K562 (cell line): ENCODE data around the gene VPS33B. TPM values are rescaled to one million over a fixed set of nuclear protein-coding genes. Genes with fewer than 3 reads are reported as not detected.

Source experiments
- ARID1B ChIP-seq: fragments of 450-650 bp; IDR thresholded peaks from 2 replicates; pipeline ENCODE4 v1.6.1; 2016; ENCODE audit warnings: antibody characterized with exemption, mild to moderate bottlenecking, inconsistent platforms
- ATF7 ChIP-seq: fragments of 450-650 bp; IDR thresholded peaks from 2 replicates; pipeline ENCODE4 v1.7.1; 2014; ENCODE audit warnings: mild to moderate bottlenecking, moderate library complexity
- CTCF ChIP-seq, 3 experiments: IDR thresholded peaks in 2 of 3; conservative IDR thresholded peaks in 1 of 3; 2 replicates each; pipeline ENCODE4 v1.5.1; 2011 to 2012; ENCODE audit warnings: low read length in 3 of 3, mild to moderate bottlenecking in 3 of 3, control low read depth in 2 of 3, improper control_type of control experiment in 1 of 3, inconsistent platforms in 1 of 3, low read depth in 1 of 3, mixed read lengths in 1 of 3, moderate library complexity in 1 of 3; ENCODE audit not compliant: insufficient read depth in 2 of 3
- EGR1 ChIP-seq: fragments of 450-650 bp; conservative IDR thresholded peaks from 2 replicates; pipeline ENCODE4 v1.6.1; 2017; ENCODE audit warnings: mild to moderate bottlenecking
- ELF4 ChIP-seq: fragments of 450-650 bp; formaldehyde crosslinking; IDR thresholded peaks from 2 replicates; pipeline ENCODE4 v1.4.0; 2022; ENCODE audit warnings: missing genetic modification characterization
- EP300 ChIP-seq: IDR thresholded peaks from 2 replicates; pipeline ENCODE4 v1.6.1; 2012; ENCODE audit warnings: low read length, improper control_type of control experiment
- FOXK2 ChIP-seq, 2 experiments: fragments of 450-650 bp; IDR thresholded peaks in 1 of 2; conservative IDR thresholded peaks in 1 of 2; 2 replicates each; pipeline ENCODE4 v1.6.1; 2016; ENCODE audit warnings: low read depth in 2 of 2, mild to moderate bottlenecking in 1 of 2
- HDAC2 ChIP-seq: fragments of 450-650 bp; IDR thresholded peaks from 2 replicates; pipeline ENCODE4 v1.6.1; 2016; ENCODE audit warnings: mild to moderate bottlenecking
- IRF9 ChIP-seq: fragments of 450-650 bp; IDR thresholded peaks from 2 replicates; pipeline ENCODE4 v1.6.1; 2016; ENCODE audit warnings: missing biosample characterization, missing genetic modification characterization
- MAZ ChIP-seq, 2 experiments: fragments of 450-650 bp in 1 of 2; sonication (generic) in 1 of 2; formaldehyde crosslinking; IDR thresholded peaks in 1 of 2; conservative IDR thresholded peaks in 1 of 2; 2 replicates each; pipeline versions ENCODE4 v1.4.0 to v1.5.0; 2020; ENCODE audit warnings: mild to moderate bottlenecking in 1 of 2, missing genetic modification reagents in 1 of 2
- MEIS2 ChIP-seq: fragments of 450-650 bp; IDR thresholded peaks from 2 replicates; pipeline ENCODE4 v1.6.1; 2014; ENCODE audit warnings: mild to moderate bottlenecking; ENCODE audit not compliant: partially characterized antibody
- MLLT1 ChIP-seq, 2 experiments: fragments of 450-650 bp; IDR thresholded peaks; 2 replicates each; pipeline ENCODE4 v1.6.1; 2016
- MTA2 ChIP-seq: fragments of 450-650 bp; IDR thresholded peaks from 2 replicates; pipeline ENCODE4 v1.6.1; 2016; ENCODE audit warnings: low read depth
- NCOA2 ChIP-seq, 2 experiments: fragments of 450-650 bp; IDR thresholded peaks; 2 replicates each; pipeline ENCODE4 v1.6.1; 2018; ENCODE audit warnings: mild to moderate bottlenecking in 2 of 2, moderate library complexity in 1 of 2; ENCODE audit not compliant: partially characterized antibody in 2 of 2
- NCOA4 ChIP-seq: fragments of 450-650 bp; IDR thresholded peaks from 2 replicates; pipeline ENCODE4 v1.6.1; 2018; ENCODE audit warnings: mild to moderate bottlenecking; ENCODE audit not compliant: partially characterized antibody
- OTX1 ChIP-seq: fragments of 450-650 bp; formaldehyde crosslinking; IDR thresholded peaks from 2 replicates; pipeline ENCODE4 v1.4.0; 2022; ENCODE audit warnings: mild to moderate bottlenecking
- SMARCC2 ChIP-seq: fragments of 450-650 bp; IDR thresholded peaks from 2 replicates; pipeline ENCODE4 v1.6.1; 2017; ENCODE audit warnings: antibody characterized with exemption, moderate library complexity, mild to moderate bottlenecking, low read depth
- SOX6 ChIP-seq: fragments of 450-650 bp; IDR thresholded peaks from 2 replicates; pipeline ENCODE4 v1.6.1; 2014; ENCODE audit warnings: mild to moderate bottlenecking
- TAF9B ChIP-seq: fragments of 450-650 bp; IDR thresholded peaks from 2 replicates; pipeline ENCODE4 v1.6.1; 2018; ENCODE audit warnings: mild to moderate bottlenecking; ENCODE audit not compliant: partially characterized antibody
- TOE1 ChIP-seq, 2 experiments: fragments of 450-650 bp in 1 of 2; sonication (generic) in 1 of 2; formaldehyde crosslinking in 1 of 2; IDR thresholded peaks; 2 replicates each; pipeline versions ENCODE4 v1.7.1 to v1.8.0; 2016 to 2022; ENCODE audit warnings: borderline replicate concordance in 2 of 2, mild to moderate bottlenecking in 2 of 2, antibody characterized with exemption in 1 of 2, inconsistent platforms in 1 of 2, low read depth in 1 of 2, missing genetic modification reagents in 1 of 2, moderate library complexity in 1 of 2
- TRIM24 ChIP-seq, 2 experiments: fragments of 450-650 bp; IDR thresholded peaks; 2 replicates each; pipeline ENCODE4 v1.6.1; 2016
- ZEB2 ChIP-seq: fragments of 450-650 bp; IDR thresholded peaks from 2 replicates; pipeline ENCODE4 v1.6.1; 2016
- ZNF316 ChIP-seq: fragments of 450-650 bp; IDR thresholded peaks from 2 replicates; pipeline ENCODE4 v1.6.1; 2016
- ZNF324 ChIP-seq: fragments of 250-450 bp; sonication (Bioruptor Pico); IDR thresholded peaks from 2 replicates; pipeline ENCODE4 v1.4.0; 2020; ENCODE audit warnings: mild to moderate bottlenecking
- polyA plus RNA-seq, 8 experiments: library from polyadenylated mRNA; depleted of rRNA in 4 of 8; stranded (reverse) in 5 of 8; unstranded in 3 of 8; fragments of >200 nt; fragmentation: Nextera tagmentation in 2 of 8; fragmentation: Illumina TruSeq in 1 of 8; extraction: Ambion mirVana in 2 of 8; extraction: Trizol in 1 of 8; gene quantifications; 2 replicates each; pipeline versions ENCODE4 v1.2.1 to v1.2.3, GENCODE V29; 2011 to 2014; ENCODE audit warnings: inconsistent platforms in 1 of 8, missing spikeins in 1 of 8
- total RNA-seq, 7 experiments: library from RNA; depleted of rRNA in 6 of 7; stranded (reverse); fragments of >200 nt in 6 of 7; fragmentation: Illumina TruSeq in 2 of 7; extraction: Trizol in 2 of 7; gene quantifications; 2 replicates each; pipeline versions ENCODE4 v1.2.1 to v1.2.3, GENCODE V29; 2011 to 2021; ENCODE audit warnings: low replicate concordance in 1 of 7

VPS33B gene
- total and polyA plus RNA-seq, 9 of the 15 experiments (the other 6 are each of a cell fraction or from before 2014, with no cell fraction given): 9.4 to 25.5 (median 14.8) TPM

GRCh38 chr15:91047545-91048199 is 25.3 kb upstream of the VPS33B start (continued):
- TF ChIP-seq FOXK2 (conservative IDR thresholded peaks at IDR 0.05 in 1 of 2, IDR thresholded peaks at IDR 0.05 in 1 of 2; ENCODE audit: low read depth in 2 of 2): peak; percentile 14 to 59; a peak in 1 of 4 replicates
- peak; percentile 55 to 97; a peak in 3 of 4 replicates for TF ChIP-seq MLLT1 (IDR thresholded peaks at IDR 0.05)
- TF ChIP-seq HDAC2: peak; percentile 47; the same call in 1 of the 2 replicates
- peak; percentile 36 to 41; a peak in 2 of 4 replicates for TF ChIP-seq MAZ (CRISPR knock-in tag; conservative IDR thresholded peaks at IDR 0.05 in 1 of 2, IDR thresholded peaks at IDR 0.05 in 1 of 2)
- peak; percentile 41; the same call in 1 of the 2 replicates for TF ChIP-seq ZNF316
- TF ChIP-seq TOE1 (IDR thresholded peaks at IDR 0.05; ENCODE audit: borderline replicate concordance): peak; percentile 46; the same call in 1 of the 2 replicates
- no peak for TF ChIP-seq TOE1 (CRISPR knock-in tag; IDR thresholded peaks at IDR 0.05; ENCODE audit: borderline replicate concordance, low read depth)
- no peak for TF ChIP-seq ZNF324 (CRISPR knock-in tag)
- peak in 1 of 2 experiments; percentile 21; a peak in 1 of 4 replicates for TF ChIP-seq TRIM24 (IDR thresholded peaks at IDR 0.05)
- peak; percentile 74 for TF ChIP-seq ZEB2
- 0 out of 2 replicates have a peak, but pooled peaks have one; percentile 14 for TF ChIP-seq ATF7
- TF ChIP-seq ARID1B: peak; percentile 80
- peak; percentile 94 for TF ChIP-seq ELF4 (CRISPR knock-in tag)
- peak; percentile 48 for TF ChIP-seq MEIS2
- TF ChIP-seq NCOA4: no peak
- TF ChIP-seq MTA2: 0 out of 2 replicates have a peak, but pooled peaks have one; percentile 33
- TF ChIP-seq EP300: peak; percentile 23; the same call in 1 of the 2 replicates
- TF ChIP-seq EGR1: peak; percentile 29; the same call in 1 of the 2 replicates
- peak; percentile 73; the same call in 1 of the 2 replicates for TF ChIP-seq SOX6
- TF ChIP-seq SMARCC2: peak; percentile 36; the same call in 1 of the 2 replicates
- no peak for TF ChIP-seq NCOA2 (IDR thresholded peaks at IDR 0.05; ENCODE audit: partially characterized antibody in 2 of 2)
- TF ChIP-seq OTX1 (CRISPR knock-in tag): peak; percentile 95
- no peak for TF ChIP-seq IRF9 (tag)
- TF ChIP-seq CTCF (IDR thresholded peaks at IDR 0.05 in 2 of 3, conservative IDR thresholded peaks at IDR 0.05 in 1 of 3; ENCODE audit: insufficient read depth in 2 of 3, low read depth in 1 of 3, low read length in 3 of 3): no peak
- no peak for TF ChIP-seq TAF9B
